Epidermal melanocyte (primary cell): Measurements from ENCODE around the gene KCNK1.

Experiments used
- DNase-seq: peaks from one replicate; pipeline ENCODE4 v3.0.0; 2011; ENCODE audit warnings: low spot score; ENCODE audit not compliant: insufficient read length

KCNK1 gene

DNA sequence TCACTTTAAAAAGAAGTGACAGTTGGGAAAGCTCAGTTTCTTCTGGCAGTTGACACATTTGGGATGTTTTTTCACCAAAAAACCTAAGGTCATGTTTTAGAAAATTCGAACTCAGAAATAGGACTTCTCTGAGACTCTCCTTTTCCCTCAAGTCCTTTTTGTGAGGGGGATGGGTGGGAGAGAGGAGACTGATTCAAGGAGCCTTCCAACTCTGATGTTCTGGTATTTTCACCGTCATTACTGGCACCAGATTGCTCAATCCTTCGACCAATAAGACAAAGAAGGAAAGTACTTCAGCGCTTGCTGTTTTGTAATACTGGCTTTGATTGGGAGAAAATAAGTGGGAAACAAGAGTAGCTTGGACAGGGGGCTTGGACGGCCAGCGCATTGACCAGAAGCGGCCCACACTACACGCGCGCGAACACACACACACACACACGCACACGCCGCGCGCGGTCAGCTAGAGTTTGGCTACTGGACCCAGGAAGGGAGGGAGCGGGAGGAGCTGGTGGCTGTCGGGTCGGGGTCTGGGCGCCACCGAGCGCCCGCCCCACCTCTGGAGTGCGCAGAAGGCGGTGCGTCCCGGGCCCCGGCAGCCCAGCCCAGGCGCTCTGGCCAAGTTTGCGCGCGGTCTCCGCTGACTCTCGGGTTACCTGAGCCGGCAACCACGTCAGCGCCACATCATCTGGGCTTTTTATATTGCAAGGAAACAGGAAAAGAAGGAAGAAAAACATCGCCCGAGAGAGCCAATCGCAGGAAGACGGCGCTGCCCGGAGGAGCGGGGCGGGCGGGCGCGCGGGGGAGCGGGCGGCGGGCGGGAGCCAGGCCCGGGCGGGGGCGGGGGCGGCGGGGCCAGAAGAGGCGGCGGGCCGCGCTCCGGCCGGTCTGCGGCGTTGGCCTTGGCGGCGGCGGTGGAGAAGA lies at the start of gene KCNK1:
Gene KCNK1, plus strand, starts transcription at position 855 of the 921 bp plus-strand sequence. Its CDS starts 66 bp downstream, at position 921.
- no peak for DNase-seq

- no peak for DNase-seq
These were observed 48.6 kb upstream of the KCNK1 start for GRCh38 chr1:233565313-233565712.

DNA sequence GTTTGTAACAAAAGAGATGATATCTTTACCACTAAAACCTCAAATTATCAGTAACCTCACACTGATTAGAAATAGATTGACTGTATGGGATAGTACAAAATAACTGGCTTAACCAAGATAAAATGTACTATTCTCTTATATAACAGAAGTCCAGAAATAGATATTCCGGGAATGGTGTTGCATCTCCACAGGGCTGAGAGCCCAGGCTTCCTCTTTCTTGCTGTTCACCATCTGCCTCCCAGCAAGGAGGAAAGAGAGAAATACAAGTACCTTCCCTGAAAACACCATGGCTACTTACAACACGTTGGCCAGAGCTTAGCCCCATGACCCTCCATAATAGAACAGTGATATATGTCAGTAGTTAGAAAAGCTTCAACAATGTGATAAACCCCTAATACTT lies 47.0 kb upstream of the KCNK1 start:
- no peak for DNase-seq

GRCh38 chr1:233569636-233570035 lies 44.3 kb upstream of the KCNK1 start:
- DNase-seq, result no peak

GRCh38 chr1:233570216-233570615 lies 43.7 kb upstream of the KCNK1 start:
- no peak for DNase-seq

DNA sequence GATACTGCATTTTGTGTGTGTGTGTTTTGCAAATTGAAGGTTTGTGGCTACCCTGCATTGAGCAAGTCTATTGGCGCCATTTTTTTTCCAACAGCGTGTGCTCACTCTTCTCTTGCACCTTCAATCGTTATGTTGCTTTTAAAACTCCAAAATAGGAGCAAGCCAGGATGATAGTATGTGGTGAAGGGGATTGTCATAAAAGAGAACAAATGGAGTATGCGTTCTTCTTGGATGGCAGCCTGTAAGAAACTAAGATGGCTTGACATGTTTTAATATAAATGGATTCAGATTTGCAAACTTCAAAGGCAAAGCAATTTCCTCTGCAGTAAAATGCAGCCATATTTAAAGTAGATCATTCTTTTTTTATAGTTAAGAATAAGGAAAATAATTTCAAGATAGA lies 43.2 kb upstream of the KCNK1 start:
- no peak for DNase-seq

DNA sequence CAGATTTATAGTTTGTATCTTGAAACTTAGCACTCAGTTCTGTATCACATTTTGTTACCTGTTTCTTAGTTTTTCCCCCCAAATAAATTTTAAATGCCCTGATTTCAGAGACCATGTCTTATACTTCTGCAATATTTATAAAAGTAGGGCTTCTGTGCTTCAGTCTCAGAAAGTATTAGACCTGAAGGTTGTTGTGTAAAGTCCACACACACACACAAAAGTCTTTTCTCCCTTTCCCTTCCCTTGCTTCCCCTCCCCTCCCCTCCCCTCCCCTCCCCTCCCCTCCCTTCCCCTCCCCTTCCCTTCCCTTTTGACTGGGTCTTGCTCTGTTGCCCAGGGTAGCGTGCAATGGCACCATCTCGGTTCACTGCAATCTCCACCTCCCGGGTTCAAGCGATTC lies 41.0 kb upstream of the KCNK1 start:
- no peak for DNase-seq

DNA sequence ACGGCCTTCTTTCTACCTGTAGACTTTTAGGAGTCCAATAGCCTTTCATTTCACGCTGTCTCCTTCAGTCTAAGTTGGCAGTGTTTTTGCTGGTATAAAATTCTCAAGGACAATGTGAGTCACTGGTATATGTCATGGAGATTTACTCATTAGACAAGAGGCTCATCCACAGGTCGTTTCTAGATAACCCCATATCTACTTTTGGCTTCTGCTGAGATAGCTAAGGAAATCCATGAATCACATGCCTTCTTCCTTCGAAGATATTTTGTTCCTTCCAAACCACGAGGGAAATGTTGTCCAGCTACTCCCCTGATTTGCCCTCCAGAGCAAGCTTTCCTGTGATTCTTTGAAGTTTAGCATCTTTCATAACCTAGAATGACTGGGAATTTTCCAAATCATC lies 38.5 kb upstream of the KCNK1 start:
- DNase-seq, result no peak

DNA sequence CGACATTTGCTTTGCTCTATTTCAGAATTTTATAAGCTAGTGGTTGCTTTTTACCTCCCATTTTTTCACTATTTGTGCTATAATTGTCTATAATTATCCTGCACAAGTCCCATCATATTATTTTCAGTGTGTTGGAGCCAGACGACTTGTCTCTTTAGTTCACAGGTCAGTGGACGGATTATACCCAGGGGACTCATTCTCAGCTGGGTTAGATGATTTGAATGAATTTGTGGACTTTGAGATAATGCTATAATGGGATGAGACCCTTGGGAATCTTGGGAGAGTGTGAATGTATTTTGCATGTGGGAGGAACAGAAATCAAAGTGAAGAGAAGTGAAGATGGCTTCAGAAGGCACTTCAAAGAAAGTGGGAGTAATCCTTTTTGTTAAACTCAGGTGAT lies 31.5 kb upstream of the KCNK1 start:
- no peak for DNase-seq

GRCh38 chr1:233584376-233584775 lies 29.5 kb upstream of the KCNK1 start:
- DNase-seq, result no peak

DNA sequence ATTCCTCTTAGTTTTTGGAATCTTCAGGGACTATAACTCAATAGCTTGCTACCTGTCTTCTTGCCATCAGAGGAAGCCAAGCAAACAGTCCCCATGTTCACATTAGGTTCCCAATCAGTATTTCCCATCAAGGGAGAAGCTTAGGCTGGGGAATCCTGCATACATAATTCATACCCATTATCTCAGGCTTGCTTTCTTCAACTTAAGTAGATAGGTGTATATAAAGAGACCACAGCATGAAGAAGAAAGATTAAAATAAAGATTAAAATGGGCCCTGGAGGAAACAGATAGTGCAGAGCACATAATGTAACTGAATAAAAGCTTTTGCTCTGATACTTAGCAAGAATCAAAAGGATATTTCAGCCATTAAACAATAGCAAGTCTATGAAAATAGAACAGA lies 29.0 kb upstream of the KCNK1 start:
- DNase-seq, result no peak

DNA sequence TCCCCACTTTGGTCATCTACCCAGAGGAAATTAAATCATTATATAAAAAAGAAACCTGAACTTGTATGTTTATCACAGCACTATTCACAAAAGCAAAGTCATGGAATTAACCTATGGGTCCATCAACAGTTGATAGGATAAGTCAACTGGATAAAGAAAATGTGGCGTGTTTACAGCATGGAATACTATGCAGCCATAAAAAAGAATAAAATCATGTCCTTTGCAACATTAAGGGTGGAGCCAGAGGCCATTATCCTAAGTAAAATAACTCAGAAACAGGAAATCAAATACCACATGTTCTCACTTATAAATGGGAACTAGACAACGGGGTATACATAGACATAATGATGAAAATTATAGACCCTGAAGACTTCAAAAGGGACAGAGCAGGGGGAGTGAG lies 27.6 kb upstream of the KCNK1 start:
- no peak for DNase-seq

- DNase-seq, result no peak
These were observed 26.7 kb upstream of the KCNK1 start for GRCh38 chr1:233587196-233587595.

GRCh38 chr1:233587958-233588799 lies 25.7 kb upstream of the KCNK1 start:
- no peak for DNase-seq

- no peak for DNase-seq
These were observed 16.4 kb upstream of the KCNK1 start for GRCh38 chr1:233597489-233597901.

GRCh38 chr1:233598891-233599541 lies 14.9 kb upstream of the KCNK1 start:
- no peak for DNase-seq

DNA sequence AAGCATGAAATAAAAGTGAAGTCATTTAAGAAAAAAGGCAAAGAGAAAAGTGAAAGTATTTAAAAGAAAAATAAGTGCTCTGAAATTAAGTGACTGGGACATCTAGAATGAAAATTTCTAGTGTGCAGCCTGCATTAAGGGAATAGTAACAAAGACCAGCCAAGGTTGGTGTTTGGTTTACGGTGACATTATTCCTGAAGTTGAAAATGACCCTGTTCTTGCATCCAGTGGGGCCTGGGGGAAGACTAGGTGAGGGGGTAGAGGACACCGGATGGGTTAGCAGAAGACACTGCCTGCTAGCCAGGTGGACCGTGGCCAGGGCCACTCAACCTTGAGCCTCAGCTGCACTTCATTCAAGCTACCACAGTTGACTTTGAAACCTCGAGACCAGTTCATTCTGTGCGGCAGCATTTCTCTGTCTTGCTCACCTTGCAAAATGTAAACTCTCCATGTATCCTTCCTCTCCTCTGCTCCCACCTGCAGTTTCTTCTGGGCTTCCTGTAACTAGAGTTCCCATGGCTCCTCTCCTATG lies 14.3 kb upstream of the KCNK1 start:
- no peak for DNase-seq

GRCh38 chr1:233600488-233600887 lies 13.4 kb upstream of the KCNK1 start:
- DNase-seq, result no peak

GRCh38 chr1:233603478-233603877 lies 10.4 kb upstream of the KCNK1 start:
- no peak for DNase-seq

- DNase-seq, result no peak
These were observed 8.7 kb upstream of the KCNK1 start for GRCh38 chr1:233605205-233605604.

GRCh38 chr1:233606813-233607212 lies 7.1 kb upstream of the KCNK1 start:
- no peak for DNase-seq
